Smooth muscle cell of the brain vasculature (primary cell): ENCODE results near the gene DCTN4.
"Not testable (repeated sequence)": the region's sequence is repeated elsewhere in the genome, so short reads cannot be mapped to it uniquely, and the experiment has no call there.

ENCODE experiments used
- DNase-seq: peaks from one replicate; pipeline ENCODE4 v3.0.0-alpha.2; 2012; ENCODE audit warnings: low read depth, low spot score

DCTN4 gene

DNA sequence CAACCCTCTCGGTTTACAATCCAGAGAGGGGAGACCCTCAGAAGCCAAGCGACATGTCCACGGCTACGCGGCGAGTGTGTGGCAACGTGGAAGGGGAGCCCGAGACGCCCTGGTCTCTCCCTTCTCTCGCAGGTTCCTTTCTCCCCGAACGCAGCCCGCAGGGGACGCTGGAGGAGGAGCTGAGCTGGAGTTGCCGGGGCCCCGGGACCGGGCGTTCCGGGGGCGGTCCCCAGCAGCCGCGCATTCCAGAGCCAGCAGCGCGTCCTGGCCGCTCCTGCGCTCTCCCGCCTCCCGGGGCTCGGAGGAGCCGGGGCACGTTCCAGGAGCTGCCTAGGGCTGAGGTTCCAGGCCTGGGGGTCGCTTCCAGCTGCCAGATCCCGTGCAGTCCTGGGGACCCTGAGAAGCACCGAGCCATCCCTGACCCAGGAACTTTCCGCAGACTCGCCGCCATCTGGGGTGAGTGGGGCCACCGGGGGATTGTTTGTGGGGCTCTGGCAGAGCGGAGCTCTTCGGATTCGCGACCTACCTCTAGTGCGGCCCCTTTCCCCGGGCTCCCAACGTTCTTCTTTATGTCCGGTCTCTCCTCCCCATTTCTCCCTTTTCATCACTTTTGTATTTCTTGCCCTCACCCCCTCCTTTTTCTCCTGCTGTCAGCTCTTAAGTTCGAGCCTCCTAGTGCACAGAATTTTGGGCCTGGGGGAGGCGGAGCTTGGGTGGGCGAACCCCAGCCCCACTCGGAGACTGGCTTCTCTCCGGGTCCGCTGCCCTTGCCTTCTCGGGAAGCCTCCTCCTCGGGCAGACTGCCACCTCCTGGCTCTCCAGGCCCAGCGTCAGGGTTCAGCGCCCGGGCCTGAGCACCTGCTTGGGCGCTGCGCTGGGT, 19.9 kb upstream of the DCTN4 start, which contains the start of gene SMIM3:
Gene SMIM3 (plus strand): TSS at position 241 of the 880 bp plus-strand sequence. CDS start 16,684 bp downstream, outside the sequence.
- no peak for DNase-seq

DNA sequence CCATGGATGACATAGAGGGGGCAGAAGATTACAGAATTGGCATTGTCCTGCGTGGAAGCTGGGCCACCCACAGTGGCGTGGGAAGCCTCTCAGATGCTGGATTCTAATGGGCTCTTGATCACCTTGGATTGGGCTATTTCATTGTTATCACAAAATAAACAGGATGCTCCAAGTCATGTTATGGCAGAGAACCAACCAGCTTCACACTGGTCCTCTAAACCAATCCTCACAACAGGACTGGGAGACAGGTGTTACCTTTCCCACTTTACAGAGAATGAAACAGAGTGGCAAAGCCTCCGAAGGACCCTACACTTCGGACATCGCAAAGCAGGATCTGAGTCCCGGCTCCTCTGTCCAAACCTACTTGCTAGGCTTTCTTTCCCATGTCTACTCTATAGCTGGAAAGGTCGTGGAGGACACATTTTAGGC, 19.3 kb upstream of the DCTN4 start:
- DNase-seq, result no peak

DNA sequence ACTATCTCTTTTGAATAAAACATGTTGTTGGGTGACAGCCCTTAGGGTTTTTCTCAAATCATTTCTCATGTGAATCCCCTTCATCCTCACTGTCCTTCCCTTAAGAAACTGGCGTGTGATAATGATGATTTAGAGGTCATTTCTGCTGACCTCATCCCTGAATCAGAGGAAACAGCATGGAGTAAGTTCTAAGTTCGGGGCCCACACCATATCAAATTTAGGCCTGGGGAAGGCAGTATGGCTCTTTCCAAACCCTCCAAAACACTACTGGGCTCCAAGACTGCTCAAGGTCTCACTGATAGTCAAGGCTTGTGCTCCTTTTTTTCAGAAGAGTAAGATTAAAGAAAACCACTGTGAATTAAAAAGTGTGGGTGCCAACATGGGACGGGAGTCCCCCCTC, 18.9 kb upstream of the DCTN4 start:
- DNase-seq, result no peak

DNA sequence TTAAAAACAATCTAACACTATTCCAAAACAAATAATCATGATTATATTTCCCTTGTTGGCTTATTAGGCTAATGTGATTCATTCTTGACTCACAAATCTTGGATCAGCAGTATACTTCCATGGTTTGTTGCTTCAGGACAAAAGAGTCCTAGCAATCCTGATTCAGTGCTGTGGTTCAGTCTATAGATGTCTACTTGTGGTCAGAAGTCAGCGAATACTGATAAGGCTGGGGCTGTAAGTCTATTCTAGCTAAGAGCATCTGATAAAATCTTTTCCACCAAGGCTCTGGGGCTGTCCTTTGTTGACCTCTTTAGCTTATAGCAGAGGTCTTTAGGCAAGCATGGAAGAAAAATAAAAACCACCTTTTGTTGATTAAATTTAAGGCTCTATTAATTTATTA, 15.3 kb upstream of the DCTN4 start:
- DNase-seq, result no peak

DNA sequence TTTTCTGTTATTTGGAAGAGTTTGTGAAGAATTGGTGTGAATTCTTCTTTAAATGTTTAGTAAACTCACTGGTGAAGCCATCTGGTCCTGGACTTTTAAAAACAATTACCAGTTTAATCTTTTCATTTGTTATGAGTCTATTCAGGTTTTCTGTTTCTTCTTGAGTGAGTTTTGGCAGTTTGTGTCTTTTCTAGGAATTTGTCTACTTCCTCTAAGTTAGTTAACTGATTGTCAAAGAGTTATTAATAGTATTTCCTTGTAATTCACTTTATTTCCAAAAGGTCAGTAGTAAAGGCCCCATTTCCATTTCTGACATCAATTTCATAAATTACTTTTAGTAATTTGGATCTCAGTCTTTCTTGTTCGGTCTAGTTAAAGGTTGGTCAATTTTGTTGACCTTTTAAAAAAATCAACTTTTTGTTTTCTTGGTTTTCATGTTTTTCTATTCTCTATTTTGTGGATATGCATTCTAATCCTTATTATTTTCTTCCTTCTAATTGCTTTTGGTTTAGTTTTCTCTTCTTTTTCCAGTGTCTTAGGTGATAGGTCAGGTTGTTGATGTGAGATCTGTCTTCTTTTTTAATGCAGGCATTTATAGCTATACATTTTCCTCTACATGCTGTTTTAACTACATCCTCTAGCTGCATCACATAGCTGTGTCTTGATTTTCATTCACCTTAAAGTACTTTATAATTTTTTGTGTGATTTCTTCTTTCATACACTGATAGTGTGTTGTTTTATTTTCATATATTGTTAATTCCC, 12.4 kb upstream of the DCTN4 start:
- no peak for DNase-seq

DNA sequence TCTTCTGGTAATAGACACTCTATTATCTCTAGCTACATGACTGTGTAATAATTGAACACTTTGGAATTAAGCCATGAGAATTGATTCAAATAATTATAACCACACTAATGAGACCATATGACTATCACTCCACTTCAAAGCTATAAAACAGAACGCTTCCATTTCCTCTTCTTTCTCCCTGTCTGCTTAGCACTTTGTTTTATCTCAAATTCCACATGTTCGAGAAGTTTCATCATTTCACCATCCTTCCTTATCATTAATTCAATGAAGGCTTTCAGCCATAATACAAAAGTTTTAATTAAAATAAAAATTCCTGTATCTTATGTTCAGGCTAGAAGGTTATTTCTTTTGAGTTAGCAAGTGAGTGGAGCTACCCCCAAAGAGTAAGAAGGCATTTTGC, 7.4 kb upstream of the DCTN4 start:
- no peak for DNase-seq

DNA sequence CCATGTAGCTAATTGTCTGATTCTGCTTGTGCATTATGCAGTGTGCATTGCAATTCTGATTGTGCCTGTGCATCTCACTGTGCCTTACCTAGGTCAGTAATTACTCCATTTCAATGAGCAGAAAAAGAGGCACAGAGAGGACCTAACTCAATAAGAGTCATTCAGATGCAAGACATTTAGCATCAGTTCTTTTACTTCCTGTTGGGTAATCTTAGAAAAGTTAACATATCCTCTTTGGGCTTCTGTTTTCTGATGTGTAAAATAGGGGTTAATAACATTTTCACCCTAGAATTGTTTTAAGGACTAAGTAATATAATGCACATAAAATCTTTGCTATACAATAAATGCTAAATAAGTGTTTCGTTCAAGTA, 7.0 kb upstream of the DCTN4 start:
- no peak for DNase-seq

DNA sequence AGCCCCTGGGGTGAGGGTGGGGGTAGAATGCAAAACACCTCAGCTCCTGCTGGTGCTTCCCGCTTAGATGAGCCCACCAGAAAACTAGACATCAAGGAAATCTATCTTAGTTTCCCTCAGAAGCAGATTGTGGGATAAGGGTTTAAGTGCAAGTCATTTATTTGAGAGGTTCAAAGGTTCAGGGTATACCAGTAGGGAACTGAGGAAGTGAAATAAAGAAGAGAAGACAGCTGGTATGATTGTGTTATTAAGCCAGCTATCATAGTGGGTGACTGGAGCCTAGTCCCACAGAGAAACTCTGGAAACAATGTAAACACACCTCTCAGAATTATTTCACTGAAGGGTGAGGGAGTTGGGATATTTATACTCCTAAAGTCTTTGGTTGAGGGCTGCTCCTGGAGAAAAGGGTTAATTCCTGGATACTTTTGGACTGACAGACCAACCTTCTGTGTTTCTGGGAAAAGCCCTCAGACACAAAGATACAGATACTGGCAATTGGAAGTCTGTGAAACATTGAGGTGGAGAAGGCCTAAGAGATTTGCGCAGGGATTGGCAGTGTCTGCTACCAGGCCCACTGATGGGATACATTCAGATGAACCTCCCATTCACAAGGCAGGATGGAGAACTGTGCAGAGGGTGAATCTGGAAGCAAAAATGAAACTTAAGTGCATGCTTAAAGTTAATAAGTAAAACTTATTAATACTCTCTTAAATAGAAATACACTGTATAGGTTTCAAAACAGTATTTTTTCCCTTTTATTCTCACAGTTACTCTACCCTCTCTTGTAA, 6.4 kb upstream of the DCTN4 start:
- DNase-seq, result no peak

DNA sequence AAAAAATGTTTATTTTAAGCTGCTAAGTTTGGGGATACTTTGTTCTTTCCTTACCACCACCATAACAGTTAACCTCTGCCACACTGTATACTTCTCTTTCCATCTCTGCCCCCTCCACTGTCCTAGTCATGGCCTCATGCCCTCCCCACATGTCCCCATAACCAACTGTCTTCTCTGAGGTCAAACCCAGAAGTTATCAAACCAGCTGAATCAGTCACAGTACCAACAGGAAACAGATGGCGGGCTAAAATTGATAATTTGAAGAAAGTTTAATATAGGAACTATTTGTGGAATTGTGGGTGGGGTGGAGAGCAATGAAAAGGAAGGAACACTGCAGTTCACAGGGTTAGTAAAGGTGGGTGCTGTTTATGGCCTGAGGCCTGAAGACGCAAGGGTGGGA, 5.7 kb upstream of the DCTN4 start:
- no peak for DNase-seq

DNA sequence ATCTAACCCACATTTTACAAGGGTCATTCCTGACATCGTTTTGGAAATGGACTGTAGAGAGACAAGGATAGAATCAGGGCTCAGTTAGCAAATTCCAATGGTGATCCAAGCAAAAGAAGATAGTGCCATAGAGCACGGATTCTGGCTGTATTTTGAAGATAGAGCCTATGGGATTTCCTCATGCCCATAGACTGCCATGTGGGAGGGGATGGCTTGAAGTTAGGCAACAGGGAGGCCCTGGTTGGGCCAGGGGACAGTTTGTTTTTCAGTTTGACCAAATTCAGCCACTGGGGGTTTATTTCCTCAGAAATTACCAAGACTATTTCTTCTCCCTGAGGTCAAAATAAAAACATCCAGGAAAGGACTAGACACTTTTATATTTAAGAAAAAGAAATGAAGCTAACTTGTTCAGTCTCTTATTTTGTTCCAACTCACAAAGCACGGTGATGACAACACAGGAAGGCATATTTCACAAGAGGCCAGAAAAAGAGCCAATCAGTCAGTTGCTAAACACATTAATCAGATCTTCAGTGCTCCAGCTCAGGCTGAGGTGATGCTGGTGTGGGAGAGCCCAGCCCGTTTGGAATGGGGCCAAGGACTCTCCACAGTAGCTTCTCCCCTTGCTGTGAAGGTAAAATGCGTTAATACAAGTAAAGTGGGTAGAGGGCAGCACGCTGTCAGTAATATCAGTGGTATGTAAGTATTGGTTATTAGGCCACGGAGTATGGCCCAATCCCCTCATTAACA, 4.4 kb upstream of the DCTN4 start:
- DNase-seq, result no peak

DNA sequence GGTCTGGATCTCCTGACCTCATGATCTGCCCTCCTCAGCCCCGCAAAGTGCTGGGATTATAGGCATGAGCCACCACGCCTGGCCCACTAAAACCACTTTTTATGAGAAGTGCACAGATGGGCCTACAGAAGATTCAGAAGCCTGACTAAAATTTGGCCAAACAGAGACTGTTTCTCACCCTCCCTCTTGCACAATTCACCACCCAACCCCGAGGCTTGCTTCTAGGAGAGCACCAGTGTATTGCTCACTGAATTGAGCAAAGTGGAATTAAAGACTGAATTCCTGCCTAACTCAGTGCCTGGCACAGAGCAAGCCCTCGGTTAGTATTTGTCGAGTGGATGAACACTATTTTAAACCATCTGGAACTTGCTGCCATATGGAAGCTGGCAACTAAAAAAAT, 3.4 kb upstream of the DCTN4 start:
- no peak for DNase-seq

DNA sequence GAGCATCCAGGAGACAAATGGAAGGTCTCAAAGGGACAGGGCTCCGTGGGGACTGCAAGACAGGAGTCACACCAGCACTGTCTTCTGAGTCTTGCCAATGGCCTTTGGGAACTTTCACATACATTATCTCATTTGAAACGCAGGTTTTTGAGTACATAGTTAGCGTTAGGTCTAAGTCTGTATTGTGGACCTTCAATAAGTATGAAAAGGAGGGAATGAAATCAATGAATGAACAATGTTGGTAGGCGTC, 442 bp upstream of the DCTN4 start:
- no peak for DNase-seq

DNA sequence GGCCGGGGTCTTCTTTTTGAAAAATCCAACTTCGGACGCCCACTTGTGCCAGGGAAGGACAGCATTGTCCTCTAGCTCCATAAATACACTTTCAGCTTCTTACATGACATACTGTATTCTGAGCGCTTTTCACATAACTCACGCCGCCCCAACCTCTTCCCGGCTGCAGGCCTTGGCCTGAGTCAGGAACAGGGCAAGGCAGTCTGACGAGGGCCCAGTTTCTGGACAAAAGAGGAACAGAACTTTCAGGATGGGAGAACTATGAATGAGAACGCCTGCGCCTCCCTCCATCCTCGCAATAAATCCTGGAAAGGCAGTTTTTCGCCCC, 650 bp downstream of the DCTN4 start:
- DNase-seq, result no peak

DNA sequence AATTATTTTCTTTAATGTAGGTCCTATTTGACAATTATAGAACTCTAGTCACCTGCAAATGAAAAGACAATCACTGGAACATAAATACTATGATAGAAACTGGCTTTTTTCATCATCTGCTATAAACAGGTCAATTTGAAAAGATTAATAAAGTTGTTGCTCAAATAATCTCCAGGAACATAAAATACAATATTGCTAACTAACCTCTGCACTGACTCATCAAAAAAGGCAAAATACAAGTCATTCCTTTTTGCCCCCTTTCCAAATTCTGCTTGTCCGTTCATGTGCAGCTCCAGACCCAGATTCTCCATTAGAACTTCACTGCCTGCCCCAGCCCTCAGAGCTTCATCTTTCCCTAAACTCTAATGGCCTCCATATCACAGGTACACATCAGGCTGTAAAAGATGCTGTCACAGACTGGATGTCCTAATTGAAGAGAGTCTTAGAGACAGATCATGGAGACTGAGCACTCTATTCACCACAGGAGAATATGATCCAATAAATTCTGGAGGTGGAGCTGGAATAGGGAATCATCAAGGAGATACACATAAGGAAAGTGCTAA, 1.6 kb downstream of the DCTN4 start:
- no peak for DNase-seq

DNA sequence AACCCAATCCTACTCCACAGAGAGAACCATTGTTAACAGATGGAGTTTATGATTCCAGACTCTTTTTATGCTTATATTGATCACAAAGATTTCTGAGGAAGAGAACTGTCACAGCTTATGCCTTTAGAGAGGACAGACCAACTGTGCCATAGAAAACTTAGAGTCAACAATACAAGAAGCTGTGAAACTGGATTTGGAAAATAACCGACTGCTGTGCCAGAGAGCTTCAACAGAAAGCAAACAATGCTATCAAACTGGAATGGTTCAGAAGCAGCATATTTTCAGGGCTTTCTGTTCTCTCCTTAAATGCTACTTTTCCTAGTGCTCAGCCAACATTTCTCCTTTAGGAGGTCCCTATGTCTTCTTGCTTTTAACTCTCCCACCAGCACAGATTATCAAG, 5.0 kb downstream of the DCTN4 start:
- DNase-seq, result no peak

DNA sequence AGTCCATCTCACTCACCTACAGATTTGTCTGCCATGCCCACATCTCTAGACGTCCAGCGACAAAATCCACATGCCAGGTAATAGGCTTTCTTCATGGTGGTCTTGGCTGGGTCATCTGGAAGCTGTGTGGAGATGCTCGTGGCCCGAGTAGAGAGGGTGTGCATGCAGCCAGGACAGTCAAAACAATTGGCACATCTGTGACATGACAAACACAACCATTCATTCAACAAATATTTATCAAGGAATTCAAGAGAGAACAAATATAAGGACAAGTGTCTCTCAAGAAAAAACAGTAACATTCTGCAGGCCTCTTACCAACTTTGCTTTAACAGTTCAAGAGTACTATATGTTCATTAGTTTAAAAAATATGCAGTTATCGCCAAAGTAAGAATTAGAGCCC, 5.4 kb downstream of the DCTN4 start:
- no peak for DNase-seq

DNA sequence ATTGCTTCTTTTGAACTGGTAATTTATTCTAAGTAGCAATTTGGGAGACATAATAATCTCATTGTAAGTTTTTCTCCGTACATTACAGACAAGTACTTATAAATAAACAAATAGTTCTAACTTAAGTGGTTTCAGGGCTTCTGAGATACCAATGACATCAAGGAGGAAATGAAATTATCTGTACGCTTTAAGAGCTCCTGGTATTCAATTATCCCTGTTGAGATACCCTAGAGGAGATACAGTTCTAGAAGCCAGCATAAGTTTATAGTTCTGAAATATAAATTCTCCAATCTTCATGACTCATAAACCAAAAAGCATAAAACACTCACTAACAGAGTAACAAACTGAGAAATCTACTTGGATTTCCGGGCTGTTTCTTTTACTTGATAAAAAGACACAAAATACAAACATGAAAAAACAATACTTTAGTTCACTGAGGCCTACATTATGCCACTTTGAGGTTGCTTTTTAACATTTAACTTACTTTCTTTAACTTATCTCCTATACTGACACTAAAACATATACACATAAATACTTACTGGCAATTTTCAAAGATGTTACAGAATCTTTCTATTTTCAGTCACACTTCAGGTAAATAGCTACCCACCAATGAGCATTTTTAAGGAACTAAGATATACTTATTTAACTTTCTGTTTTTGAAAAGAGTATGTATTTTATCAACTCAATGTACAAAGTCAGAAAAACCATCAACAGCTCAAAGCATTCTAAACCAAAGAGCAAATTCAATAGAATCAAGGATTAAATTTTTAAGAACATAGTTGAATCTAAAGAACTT, 7.5 kb downstream of the DCTN4 start:
- no peak for DNase-seq

DNA sequence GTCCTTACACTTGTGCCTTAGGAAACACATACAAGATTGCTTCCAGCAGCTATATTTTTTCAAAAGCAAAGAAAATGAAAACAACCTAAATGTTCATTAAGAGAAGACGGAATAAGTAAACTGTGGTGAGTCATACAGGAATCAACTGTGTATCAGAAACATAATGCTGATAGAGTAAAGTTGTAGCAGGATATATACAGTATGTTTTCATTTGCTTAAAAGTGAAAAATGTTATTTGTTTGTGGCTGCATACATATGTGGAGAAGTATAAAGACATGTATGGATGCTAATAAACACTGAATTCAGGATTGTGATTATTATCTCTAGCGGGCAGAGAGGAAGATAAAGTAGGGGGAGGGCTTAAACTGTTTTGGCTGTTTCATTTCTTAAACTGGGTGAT, 8.3 kb downstream of the DCTN4 start:
- no peak for DNase-seq

DNA sequence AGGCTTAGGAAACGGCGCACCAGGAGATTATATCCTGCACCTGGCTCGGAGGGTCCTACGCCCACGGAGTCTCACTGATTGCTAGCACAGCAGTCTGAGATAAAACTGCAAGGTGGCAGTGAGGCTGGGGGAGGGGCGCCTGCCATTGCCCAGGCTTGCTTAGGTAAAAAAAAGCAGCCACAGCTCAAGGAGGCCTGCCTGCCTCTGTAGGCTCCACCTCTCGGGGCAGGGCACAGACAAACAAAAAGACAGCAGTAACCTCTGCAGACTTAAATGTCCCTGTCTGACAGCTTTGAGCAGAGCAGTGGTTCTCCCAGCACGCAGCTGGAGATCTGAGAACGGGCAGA, 15.7 kb downstream of the DCTN4 start:
- not testable (repeated sequence) for DNase-seq

DNA sequence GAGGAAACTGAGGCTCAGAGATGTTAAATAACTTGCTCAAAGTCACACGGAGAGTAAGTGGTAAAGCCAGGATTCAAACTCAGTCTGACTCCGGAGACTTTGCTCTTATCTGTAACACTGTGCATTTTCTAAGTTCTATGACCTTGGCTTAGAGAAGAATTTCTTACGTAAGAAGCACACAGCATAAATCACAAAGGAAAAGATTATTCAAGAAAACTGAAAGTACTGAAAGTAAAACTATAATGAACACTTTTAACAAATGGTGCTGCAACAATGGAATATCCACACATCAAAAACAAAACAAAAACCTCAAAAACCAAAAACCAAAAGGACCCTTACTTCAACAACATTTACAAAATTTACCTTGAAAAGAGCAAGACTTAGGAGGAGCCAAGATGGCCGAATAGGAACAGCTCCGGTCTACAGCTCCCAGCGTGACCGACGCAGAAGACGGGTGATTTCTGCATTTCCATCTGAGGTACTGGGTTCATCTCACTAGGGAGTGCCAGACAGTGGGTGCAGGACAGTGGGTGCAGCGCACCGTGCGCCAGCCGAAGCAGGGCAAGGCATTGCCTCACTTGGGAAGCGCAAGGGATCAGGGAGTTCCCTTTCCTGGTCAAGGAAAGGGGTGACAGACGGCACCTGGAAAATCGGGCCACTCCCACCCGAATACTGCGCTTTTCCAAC, 16.2 kb downstream of the DCTN4 start:
- not testable (repeated sequence) for DNase-seq
